HG03108 (cell line): ENCODE results near the gene ETV3L.
"Not testable (repeated sequence)": the region's sequence is repeated elsewhere in the genome, so short reads cannot be mapped to it uniquely, and the experiment has no call there.

Experiments used
- ATAC-seq: cut with Tn5 transposase; IDR thresholded peaks from one replicate; pipeline ENCODE4 v1.9.1; 2021; ENCODE audit warnings: moderate library complexity; ENCODE audit not compliant: unreplicated experiment

Gene ETV3L

DNA sequence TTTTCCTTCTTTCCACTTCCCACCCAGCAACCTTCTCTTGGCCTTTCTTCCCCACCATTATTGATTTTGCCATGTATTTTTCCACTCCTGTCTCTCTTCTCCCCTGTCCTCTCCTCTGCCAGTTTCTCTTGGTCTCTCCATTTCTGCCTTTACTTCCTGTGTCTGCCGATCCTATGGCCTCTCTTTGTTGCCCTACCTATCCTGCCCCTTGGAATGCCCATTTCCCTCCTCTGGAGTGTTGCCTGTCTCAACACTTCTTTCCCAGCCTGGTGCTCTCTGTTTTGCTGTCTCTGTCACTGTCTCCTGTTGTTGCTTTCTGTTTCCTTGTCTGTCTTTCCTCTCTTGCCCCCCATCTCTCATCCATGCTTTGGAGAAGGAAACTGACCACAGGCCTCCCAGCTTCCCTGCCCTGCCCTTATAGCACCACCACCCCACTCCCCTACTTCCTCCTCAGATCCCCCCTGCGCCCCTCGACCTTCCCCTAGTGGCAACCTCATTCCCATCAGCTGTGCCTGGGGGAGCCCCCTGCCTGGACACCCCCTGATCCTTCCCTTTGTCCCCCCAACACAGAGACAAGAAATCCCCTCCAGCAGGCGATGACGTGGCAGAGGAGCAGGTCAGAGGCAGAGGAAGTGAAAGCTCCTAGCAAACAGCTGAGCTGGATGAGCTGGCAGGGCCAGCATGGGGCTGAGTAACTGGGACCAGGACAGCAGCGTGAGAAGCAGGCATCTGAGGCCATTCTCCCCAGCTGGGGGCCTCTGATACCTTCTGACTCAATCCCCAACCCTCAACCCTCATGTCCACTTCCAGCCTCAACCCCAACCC, 6.6 kb upstream of the ETV3L start:
- peak; percentile 91 for ATAC-seq

GRCh38 chr1:157105298-157105987, 5.8 kb upstream of the ETV3L start:
- ATAC-seq: no peak

- ATAC-seq: no peak
Measured at GRCh38 chr1:157104598-157105293, 5.1 kb upstream of the ETV3L start.

DNA sequence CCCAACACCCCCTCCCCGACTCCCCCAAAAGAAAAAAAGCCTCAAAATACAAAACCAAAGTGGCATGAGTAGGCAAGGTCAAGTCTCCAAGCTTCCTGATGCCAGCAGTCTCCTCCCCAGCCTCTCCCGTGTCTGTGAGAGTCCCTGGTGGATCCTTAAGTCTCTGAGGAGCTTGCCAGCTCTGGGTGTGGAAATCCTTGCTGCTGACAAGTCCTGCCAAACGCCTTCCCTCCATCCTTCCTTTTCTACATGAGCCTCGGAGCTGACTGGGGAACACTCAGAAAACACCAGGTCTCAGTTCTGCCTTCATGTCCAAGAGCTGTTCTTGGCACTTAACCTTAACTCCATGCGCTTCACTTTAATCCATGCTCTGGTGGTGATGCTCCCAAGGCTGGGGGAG, 3.7 kb upstream of the ETV3L start:
- ATAC-seq: no peak

DNA sequence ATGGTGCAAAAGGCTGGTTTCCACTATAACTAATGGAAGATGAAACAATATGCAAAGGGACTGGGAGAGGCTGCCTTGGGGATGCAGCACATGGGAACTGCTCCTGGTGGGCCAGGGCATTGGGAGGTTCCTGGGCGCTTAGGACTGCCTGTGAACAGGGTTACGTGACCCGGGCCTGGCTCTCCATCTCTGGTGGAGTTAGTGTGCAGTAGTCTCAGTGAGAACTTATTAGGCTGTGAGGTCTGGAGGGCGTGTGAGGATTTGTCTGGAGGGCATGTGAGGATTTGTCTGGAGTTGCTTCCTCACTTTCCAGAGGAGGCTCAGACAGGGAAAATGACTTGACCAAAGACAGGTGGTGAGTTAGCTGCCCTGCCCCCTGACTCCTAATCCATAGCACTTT, 1.5 kb upstream of the ETV3L start:
- ATAC-seq: no peak

- ATAC-seq: not testable (repeated sequence)
Measured at GRCh38 chr1:157098987-157099632, 498 bp downstream of the ETV3L start.

GRCh38 chr1:157098519-157098918, 1.1 kb downstream of the ETV3L start:
- no peak for ATAC-seq

DNA sequence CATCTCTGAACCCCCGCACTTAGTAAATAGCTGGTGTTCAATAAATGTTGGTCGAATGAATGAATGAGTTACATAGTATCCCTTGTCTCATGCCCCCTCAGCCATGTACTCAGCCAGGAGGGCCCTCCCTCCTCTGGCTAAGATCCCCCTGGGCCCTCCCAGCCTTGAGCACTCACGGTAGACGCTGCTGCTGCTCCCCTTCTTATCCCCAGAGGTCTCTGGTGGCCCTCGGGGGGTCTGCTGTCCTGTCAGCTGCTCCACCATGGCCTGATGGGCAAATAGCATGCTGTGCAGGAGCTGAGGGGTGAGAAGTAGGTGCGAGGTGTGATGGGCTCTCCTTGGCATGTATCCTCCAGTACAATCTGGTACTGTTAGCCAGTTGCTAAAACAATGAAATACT, 1.9 kb downstream of the ETV3L start:
- no peak for ATAC-seq

DNA sequence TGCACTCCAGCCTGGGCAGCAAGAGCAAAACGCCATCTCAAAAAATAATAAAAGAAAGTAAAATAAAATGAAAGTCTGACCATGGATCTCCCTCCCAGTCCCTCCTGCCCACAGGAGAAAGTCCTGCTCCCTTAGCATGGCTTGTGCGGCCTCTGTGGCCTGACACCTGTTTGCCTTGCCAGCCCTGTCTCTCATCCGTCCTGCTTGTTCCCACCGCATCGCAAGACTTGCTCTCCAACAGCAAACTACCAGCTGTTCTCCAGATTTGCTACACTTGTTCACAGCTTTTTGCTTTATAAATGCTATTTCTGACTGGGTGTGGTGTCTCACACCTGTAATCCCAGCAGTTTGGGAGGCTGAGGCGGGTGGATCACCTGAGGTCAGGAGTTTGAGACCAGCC, 2.7 kb downstream of the ETV3L start:
- no peak for ATAC-seq

- no peak for ATAC-seq
Measured at GRCh38 chr1:157095551-157095950, 4.1 kb downstream of the ETV3L start.

GRCh38 chr1:157095091-157095490, 4.5 kb downstream of the ETV3L start:
- ATAC-seq: no peak

- no peak for ATAC-seq
Measured at GRCh38 chr1:157092831-157093230, 6.8 kb downstream of the ETV3L start.

DNA sequence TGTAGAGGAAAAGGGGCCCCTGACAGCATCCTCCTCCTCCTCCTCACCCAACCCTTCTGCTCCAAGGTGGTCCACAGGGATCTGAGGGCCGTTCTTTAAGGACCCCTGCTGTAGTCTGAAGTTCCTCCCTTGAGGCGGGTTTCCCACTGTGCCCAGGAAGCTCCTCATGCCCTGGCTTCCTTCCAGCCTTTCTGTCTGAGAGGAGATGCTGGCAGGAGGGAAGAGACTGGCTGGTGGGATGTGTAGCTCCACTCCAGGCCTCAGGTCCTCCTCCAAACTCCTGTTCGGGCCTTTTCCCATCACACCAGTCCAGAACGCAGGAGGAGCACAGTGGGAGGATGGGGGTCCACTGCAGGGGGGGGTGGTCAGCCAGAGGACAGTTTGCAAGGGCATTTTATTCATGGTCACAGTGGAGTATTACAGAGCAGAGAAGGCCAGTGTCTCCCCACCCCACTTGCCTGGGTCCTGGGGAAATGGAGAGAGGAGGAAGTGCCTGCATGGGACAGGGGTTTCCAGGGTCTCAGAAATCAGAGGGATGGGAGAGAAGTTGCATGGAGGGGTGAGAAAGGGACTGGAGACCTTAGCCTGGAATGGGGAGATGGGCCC, 7.8 kb downstream of the ETV3L start:
- no peak for ATAC-seq

DNA sequence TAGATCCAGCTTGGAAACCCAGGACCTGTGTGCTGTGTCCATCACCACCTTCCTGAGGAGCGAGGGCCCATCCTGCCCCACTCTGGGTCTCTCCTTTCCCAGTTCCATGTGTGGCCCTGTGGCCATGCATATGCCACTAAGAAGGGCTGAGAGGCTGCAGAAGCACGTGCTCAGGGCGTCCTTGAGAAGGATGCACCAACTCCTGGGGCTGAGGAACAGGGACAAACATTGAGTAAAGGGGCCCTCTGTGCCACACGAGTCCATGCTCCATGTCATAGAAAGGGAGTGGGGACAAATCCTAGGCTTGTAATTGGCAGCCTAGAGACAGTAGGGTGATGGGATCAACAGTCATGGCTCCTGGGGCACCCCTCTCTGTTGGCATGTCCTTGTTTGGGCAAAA, 8.4 kb downstream of the ETV3L start:
- no peak for ATAC-seq

- ATAC-seq: no peak
Measured at GRCh38 chr1:157090771-157091170, 8.8 kb downstream of the ETV3L start.

DNA sequence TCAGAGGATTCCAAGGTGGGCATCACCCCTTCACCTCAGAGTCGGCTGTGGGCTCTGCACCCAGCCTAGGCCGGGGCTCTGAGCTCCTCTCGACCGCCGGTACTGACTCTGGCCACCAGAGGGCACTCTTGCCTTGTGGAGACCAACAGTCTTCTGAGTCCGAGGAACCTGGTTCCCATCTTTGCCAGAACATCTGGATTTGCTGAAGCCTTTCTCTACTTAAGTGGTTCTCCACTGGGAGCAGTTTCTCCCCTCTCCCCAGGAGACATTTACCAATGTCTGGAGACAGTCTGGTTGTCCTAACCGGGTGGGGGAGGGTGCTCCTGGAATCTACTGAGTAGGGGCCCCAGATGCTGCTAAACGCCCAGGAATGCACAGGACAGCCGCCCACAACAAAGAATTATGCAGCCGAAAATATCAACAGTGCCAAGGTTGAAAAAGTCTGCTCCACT, 9.4 kb downstream of the ETV3L start:
- no peak for ATAC-seq

DNA sequence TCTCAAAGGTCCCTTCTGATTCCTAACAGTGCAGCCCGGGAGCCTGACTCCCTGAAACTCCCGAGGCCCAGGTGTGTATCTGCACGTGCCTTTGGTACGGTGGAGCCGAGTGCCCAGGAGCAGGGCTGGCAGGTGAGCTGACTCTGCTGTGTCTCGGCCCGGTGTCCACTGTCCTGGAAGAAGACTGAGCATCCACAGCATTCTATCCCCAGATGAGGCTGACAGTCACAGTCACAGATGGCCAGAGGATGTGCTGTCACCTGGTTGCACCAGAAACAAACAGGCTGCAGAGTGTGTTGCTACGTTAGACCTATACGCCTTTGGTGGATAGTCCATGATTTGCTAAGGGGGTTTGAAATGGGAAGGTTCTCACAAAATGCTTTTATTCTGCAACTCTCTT, 9.8 kb downstream of the ETV3L start:
- no peak for ATAC-seq

DNA sequence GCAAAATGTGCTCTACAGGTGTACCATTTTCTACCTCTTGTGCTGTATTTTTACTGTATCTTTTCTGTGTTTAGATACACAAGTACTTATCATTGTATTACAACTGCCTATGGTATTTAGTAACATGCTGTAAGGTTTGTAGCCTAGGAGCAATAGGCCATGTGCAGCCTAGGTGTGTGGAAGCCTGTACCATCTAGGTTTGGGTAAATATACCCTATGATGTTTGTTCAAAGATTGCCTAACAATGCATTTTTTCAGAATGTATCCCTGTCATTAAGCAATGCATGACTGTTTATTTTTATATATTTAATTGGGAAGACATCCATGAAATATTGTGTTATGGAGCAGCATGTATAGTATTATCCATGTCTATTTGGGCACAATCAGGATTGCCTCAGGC, 11.0 kb downstream of the ETV3L start:
- no peak for ATAC-seq

DNA sequence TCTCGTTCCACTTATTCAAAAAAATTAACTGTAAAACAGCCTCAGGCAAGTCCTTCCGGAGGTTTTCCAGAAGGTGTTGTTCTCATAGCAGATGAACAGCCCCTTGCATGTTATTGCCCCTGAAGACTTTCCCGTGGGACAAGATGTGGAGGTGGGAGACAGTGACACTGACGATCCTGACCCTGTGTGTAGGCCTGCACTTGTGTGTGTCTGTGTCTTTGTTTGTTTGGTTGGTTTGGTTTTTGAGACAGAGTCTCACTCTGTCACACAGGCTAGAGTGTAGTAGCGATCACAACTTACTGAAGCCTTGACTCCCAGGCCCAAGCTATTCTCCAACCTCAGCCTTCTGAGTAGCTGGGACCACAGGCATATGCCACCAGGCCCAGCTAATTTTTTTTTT, 12.6 kb downstream of the ETV3L start:
- no peak for ATAC-seq

- no peak for ATAC-seq
Measured at GRCh38 chr1:157086299-157086698, 13.3 kb downstream of the ETV3L start.

DNA sequence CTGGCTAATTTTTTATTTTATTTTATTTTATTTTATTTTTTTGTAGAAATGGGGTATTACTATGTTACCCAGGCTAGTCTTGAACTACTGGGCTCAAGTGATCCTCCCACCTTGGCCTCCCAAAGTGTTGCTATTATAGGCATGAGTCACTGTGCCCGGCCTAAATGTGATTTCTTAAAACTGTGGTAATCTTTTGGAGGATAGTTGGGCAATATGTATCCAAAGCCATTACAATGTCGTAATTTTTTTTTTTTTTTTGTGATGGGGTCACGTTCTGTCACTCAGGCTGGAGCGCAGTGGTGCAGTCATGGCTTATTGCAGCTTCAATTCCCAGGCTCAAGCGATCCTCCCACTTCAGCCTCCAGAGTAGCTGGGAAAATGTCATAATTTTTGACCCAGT, 14.2 kb downstream of the ETV3L start:
- ATAC-seq: no peak
